IMR-90 (cell line): Measurements from ENCODE around the gene CNTFR. TPM values are rescaled to one million over a fixed set of nuclear protein-coding genes. Genes with fewer than 3 reads are reported as not detected.

ENCODE experiments used
- ATAC-seq: fragments of 200-7000 bp; cut with Tn5 transposase; 2 replicates; pipeline ENCODE4 v1.9.1; 2020; ENCODE audit warnings: low read depth, mild to moderate bottlenecking, moderate library complexity
- BruUV-seq: library from RNA; stranded (reverse); fragments of 400-500 nt; replicated peaks from 2 replicates; lab custom pipeline; 2021; lab: Mats Ljungman, UMichigan
- CTCF ChIA-PET: fragments of 300-600 bp; formaldehyde crosslinking; extraction: SDS; loops from one replicate; lab custom pipeline; 2021; ENCODE audit warnings: antibody characterized with exemption; lab: Yijun Ruan, JAX
- POLR2A ChIA-PET: fragments of 300-600 bp; sonication (Branson Sonifier 250); formaldehyde crosslinking; loops from one replicate; lab custom pipeline; 2022; ENCODE audit warnings: antibody characterized with exemption; ENCODE audit not compliant: unreplicated experiment; lab: Charles Lee
- DNase-seq: peaks from one replicate; pipeline ENCODE4 v3.0.0; 2013
- H2AFZ ChIP-seq: replicated peaks from 2 replicates; pipeline ENCODE3; 2013; ENCODE audit warnings: low read length, mild to moderate bottlenecking; ENCODE audit not compliant: poor library complexity
- H2AK5ac ChIP-seq: 2 replicates; pipeline ENCODE4 v1.6.1; 2013; ENCODE audit warnings: low read depth, low read length, inconsistent platforms
- H2AK9ac ChIP-seq: replicated peaks from 2 replicates; pipeline ENCODE3; 2013; ENCODE audit warnings: mild to moderate bottlenecking, low read depth, low read length, moderate library complexity; ENCODE audit not compliant: poor library complexity
- H2BK120ac ChIP-seq: 2 replicates; pipeline ENCODE4 v1.6.1; 2013; ENCODE audit warnings: low read depth, low read length, inconsistent platforms
- H2BK15ac ChIP-seq: 3 replicates; pipeline ENCODE4 v1.6.1; 2013; ENCODE audit warnings: low read depth, low read length, inconsistent platforms
- H2BK20ac ChIP-seq: 2 replicates; pipeline ENCODE4 v1.6.1; 2013; ENCODE audit warnings: low read depth, mild to moderate bottlenecking, inconsistent platforms, low read length, moderate library complexity
- H2BK5ac ChIP-seq: 2 replicates; pipeline ENCODE4 v1.6.1; 2013; ENCODE audit warnings: mild to moderate bottlenecking, low read depth, low read length, inconsistent platforms; ENCODE audit not compliant: poor library complexity, severe bottlenecking
- H3K14ac ChIP-seq: replicated peaks from 2 replicates; pipeline ENCODE4 v1.6.1; 2013; ENCODE audit warnings: low read depth, low read length, inconsistent platforms
- H3K18ac ChIP-seq: 2 replicates; pipeline ENCODE4 v1.6.1; 2013; ENCODE audit warnings: low read depth, low read length, control low read depth
- H3K23ac ChIP-seq: 2 replicates; pipeline ENCODE4 v1.6.1; 2013; ENCODE audit warnings: low read depth, low read length, inconsistent platforms
- H3K27ac ChIP-seq: 2 replicates; pipeline ENCODE4 v1.5.1; 2013; ENCODE audit warnings: mild to moderate bottlenecking, control low read depth, low read length; ENCODE audit not compliant: insufficient read depth
- H3K27me3 ChIP-seq: 2 replicates; pipeline ENCODE4 v1.6.1; 2013; ENCODE audit warnings: low read length; ENCODE audit not compliant: control insufficient read depth, insufficient read depth
- H3K36me3 ChIP-seq: 2 replicates; pipeline ENCODE4 v1.6.1; 2013; ENCODE audit warnings: low read length, mixed read lengths; ENCODE audit not compliant: control insufficient read depth, insufficient read depth
- H3K4ac ChIP-seq: 2 replicates; pipeline ENCODE4 v1.6.1; 2013; ENCODE audit warnings: low read depth, low read length, inconsistent platforms
- H3K4me1 ChIP-seq: 2 replicates; pipeline ENCODE4 v1.6.1; 2013; ENCODE audit warnings: low read length, mixed read lengths; ENCODE audit not compliant: control insufficient read depth, insufficient read depth
- H3K4me2 ChIP-seq: 2 replicates; pipeline ENCODE4 v1.6.1; 2013; ENCODE audit warnings: low read depth, mild to moderate bottlenecking, control low read depth, low read length, moderate library complexity
- H3K4me3 ChIP-seq: 2 replicates; pipeline ENCODE4 v1.5.1; 2013; ENCODE audit warnings: low read depth, mild to moderate bottlenecking, control low read depth, low read length, moderate library complexity; ENCODE audit not compliant: insufficient read depth
- H3K56ac ChIP-seq: 2 replicates; pipeline ENCODE4 v1.6.1; 2013; ENCODE audit warnings: low read length, inconsistent platforms; ENCODE audit not compliant: insufficient read depth; ENCODE audit errors: extremely low read depth
- H3K79me1 ChIP-seq, 2 experiments: 2 replicates each; pipeline ENCODE4 v1.6.1; 2013; ENCODE audit warnings: low read length in 2 of 2, inconsistent platforms in 1 of 2, low read depth in 1 of 2
- H3K9ac ChIP-seq: 2 replicates; pipeline ENCODE4 v1.6.1; 2013; ENCODE audit warnings: low read depth, low read length, control low read depth
- H3K9me1 ChIP-seq: 2 replicates; pipeline ENCODE4 v1.6.1; 2013; ENCODE audit warnings: low read length, inconsistent platforms; ENCODE audit not compliant: insufficient read depth
- H3K9me3 ChIP-seq: 2 replicates; pipeline ENCODE4 v1.6.1; 2013; ENCODE audit warnings: low read length; ENCODE audit not compliant: control insufficient read depth, insufficient read depth
- H4K20me1 ChIP-seq: 2 replicates; pipeline ENCODE4 v1.6.1; 2013; ENCODE audit warnings: low read length, inconsistent platforms; ENCODE audit not compliant: insufficient read depth
- H4K5ac ChIP-seq: 2 replicates; pipeline ENCODE4 v1.6.1; 2013; ENCODE audit warnings: mild to moderate bottlenecking, low read depth, low read length, control low read depth
- H4K8ac ChIP-seq, 2 experiments: 2 replicates each; pipeline ENCODE4 v1.6.1; 2013; ENCODE audit warnings: low read depth in 2 of 2, low read length in 2 of 2, control low read depth in 1 of 2, inconsistent platforms in 1 of 2
- H4K91ac ChIP-seq: 2 replicates; pipeline ENCODE4 v1.6.1; 2013; ENCODE audit warnings: low read depth, low read length, inconsistent platforms; ENCODE audit not compliant: insufficient read depth
- BHLHE40 ChIP-seq: fragments of 150-350 bp; IDR thresholded peaks from 2 replicates; pipeline ENCODE4 v1.6.1; 2016; ENCODE audit warnings: mild to moderate bottlenecking, low read depth, low read length
- CEBPB ChIP-seq: IDR thresholded peaks from 2 replicates; pipeline ENCODE4 v1.6.1; 2012; ENCODE audit warnings: low read depth, low read length, improper control_type of control experiment
- CHD1 ChIP-seq: IDR thresholded peaks from 2 replicates; pipeline ENCODE4 v1.6.1; 2012; ENCODE audit warnings: low read depth, low read length, improper control_type of control experiment
- ELK1 ChIP-seq: fragments of 150-350 bp; IDR thresholded peaks from 2 replicates; pipeline ENCODE4 v1.6.1; 2016; ENCODE audit warnings: low read depth, mild to moderate bottlenecking, low read length, moderate library complexity, borderline replicate concordance
- FOS ChIP-seq: fragments of 150-350 bp; IDR thresholded peaks from 2 replicates; pipeline ENCODE4 v1.6.1; 2016; ENCODE audit warnings: low read depth, low read length
- MAFK ChIP-seq: IDR thresholded peaks from 2 replicates; pipeline ENCODE4 v1.6.1; 2012; ENCODE audit warnings: low read depth, low read length, improper control_type of control experiment
- MAZ ChIP-seq: IDR thresholded peaks from 2 replicates; pipeline ENCODE4 v1.6.1; 2012; ENCODE audit warnings: low read depth, mild to moderate bottlenecking, low read length, improper control_type of control experiment, moderate library complexity, borderline replicate concordance
- MXI1 ChIP-seq: IDR thresholded peaks from 2 replicates; pipeline ENCODE4 v1.6.1; 2012; ENCODE audit warnings: low read depth, mild to moderate bottlenecking, low read length, moderate library complexity, borderline replicate concordance
- NFE2L2 ChIP-seq: fragments of 150-350 bp; IDR thresholded peaks from 2 replicates; pipeline ENCODE4 v1.6.1; 2016; ENCODE audit warnings: low read depth, mild to moderate bottlenecking, low read length
- POLR2A ChIP-seq: IDR thresholded peaks from 2 replicates; pipeline ENCODE4 v1.6.1; 2012; ENCODE audit warnings: mild to moderate bottlenecking, low read depth, low read length
- RAD21 ChIP-seq: IDR thresholded peaks from 2 replicates; pipeline ENCODE4 v1.6.1; 2012; ENCODE audit warnings: low read length, improper control_type of control experiment
- RCOR1 ChIP-seq: IDR thresholded peaks from 2 replicates; pipeline ENCODE4 v1.6.1; 2012; ENCODE audit warnings: mild to moderate bottlenecking, low read length, improper control_type of control experiment; ENCODE audit not compliant: insufficient replicate concordance
- RFX5 ChIP-seq: IDR thresholded peaks from 2 replicates; pipeline ENCODE4 v1.8.0; 2012; ENCODE audit warnings: low read depth, mild to moderate bottlenecking, low read length, moderate library complexity
- SMC3 ChIP-seq: fragments of 150-350 bp; IDR thresholded peaks from 2 replicates; pipeline ENCODE4 v1.6.1; 2016; ENCODE audit warnings: low read depth, mild to moderate bottlenecking, antibody characterized with exemption, low read length, moderate library complexity
- USF2 ChIP-seq: fragments of 150-350 bp; IDR thresholded peaks from 2 replicates; pipeline ENCODE4 v1.6.1; 2017; ENCODE audit warnings: mild to moderate bottlenecking, antibody characterized with exemption, low read length, low read depth
- dilution Hi-C: fragments of 300-500 bp; cut with HindIII; formaldehyde crosslinking; loops from one replicate; pipeline ENCODE4 v1.14.3; 2018; ENCODE audit warnings: low sequenced_read_pairs; ENCODE audit not compliant: unreplicated experiment
- in situ Hi-C: fragments of 300-500 bp; cut with MboI; formaldehyde crosslinking; loops from 3 replicates; pipeline ENCODE4 v1.14.3; 2019; ENCODE audit warnings: low sequenced_read_pairs, inconsistent platforms, mixed read lengths
- intact Hi-C: fragments of 100-400 bp; cut with micrococcal nuclease; formaldehyde crosslinking; loops from 2 replicates; pipeline ENCODE4 v1.10.0; 2022
- polyA plus RNA-seq, 3 experiments: library from polyadenylated mRNA; depleted of rRNA; stranded (reverse); fragments of >200 nt; gene quantifications; 2 replicates each; pipeline ENCODE4 v1.2.3, GENCODE V29; 2012; ENCODE audit warnings: low replicate concordance in 1 of 3
- total RNA-seq: library from RNA; depleted of rRNA; stranded (reverse); fragments of >200 nt; gene quantifications from 2 replicates; pipeline ENCODE4 v1.2.3, GENCODE V29; 2012
- TF ChIP-seq, protein P1 (sequence below): conservative IDR thresholded peaks from 2 replicates; pipeline ENCODE4 v1.5.1; 2012; ENCODE audit warnings: mild to moderate bottlenecking, low read depth, low read length, improper control_type of control experiment

Gene CNTFR
- total and polyA plus RNA-seq, 2 of the 4 experiments (the other 2 are of a cell fraction), result not detected

DNA sequence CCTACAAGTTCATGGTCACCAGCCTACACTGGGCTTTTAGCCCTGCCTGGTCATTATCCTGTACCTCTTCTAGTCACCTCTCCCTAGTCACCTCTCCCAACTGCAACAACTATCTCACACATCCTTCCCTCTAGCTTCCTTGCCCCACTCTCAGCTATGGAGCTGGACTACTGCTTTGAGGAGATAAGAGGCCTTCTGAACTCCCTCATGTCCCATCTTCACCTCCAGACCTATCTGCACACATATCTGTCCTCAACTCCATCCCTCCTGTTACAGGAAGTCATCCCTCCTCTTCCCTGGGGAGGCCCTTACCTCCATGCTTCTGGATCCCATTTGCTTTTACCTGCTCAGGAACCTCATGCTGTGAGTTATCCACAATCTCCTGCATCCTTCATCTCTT is 16.7 kb upstream of the CNTFR start:
- H4K91ac ChIP-seq, result no peak overlapping the region
- no TSS peak for BruUV-seq
- no peak overlapping the region for H2AK5ac ChIP-seq
- H3K9ac ChIP-seq, result no peak overlapping the region
- H4K5ac ChIP-seq, result no peak overlapping the region
- no peak overlapping the region for H2AK9ac ChIP-seq
- H2BK20ac ChIP-seq, result no peak overlapping the region
- ATAC-seq (no peak), DNase-seq (no peak)
- no peak overlapping the region for H3K4me3 ChIP-seq
- peaks cover 3% of the 10 kb centered on the region; the same call in 1 of the 2 replicates for H3K36me3 ChIP-seq
- no peaks in the 10 kb centered on the region for H3K9me3 ChIP-seq
- no peak for TF ChIP-seq RAD21
- TF ChIP-seq MXI1, result no peak
- TF ChIP-seq RFX5, result no peak
- no peak for TF ChIP-seq FOS
- TF ChIP-seq MAFK, result no peak
- TF ChIP-seq CEBPB, result no peak
- no peak for TF ChIP-seq MAZ
- no peak for TF ChIP-seq BHLHE40
- no peak for TF ChIP-seq NFE2L2
- no peak for TF ChIP-seq CHD1
- TF ChIP-seq RCOR1, result no peak
- TF ChIP-seq ELK1, result no peak
- TF ChIP-seq, protein P1, sequence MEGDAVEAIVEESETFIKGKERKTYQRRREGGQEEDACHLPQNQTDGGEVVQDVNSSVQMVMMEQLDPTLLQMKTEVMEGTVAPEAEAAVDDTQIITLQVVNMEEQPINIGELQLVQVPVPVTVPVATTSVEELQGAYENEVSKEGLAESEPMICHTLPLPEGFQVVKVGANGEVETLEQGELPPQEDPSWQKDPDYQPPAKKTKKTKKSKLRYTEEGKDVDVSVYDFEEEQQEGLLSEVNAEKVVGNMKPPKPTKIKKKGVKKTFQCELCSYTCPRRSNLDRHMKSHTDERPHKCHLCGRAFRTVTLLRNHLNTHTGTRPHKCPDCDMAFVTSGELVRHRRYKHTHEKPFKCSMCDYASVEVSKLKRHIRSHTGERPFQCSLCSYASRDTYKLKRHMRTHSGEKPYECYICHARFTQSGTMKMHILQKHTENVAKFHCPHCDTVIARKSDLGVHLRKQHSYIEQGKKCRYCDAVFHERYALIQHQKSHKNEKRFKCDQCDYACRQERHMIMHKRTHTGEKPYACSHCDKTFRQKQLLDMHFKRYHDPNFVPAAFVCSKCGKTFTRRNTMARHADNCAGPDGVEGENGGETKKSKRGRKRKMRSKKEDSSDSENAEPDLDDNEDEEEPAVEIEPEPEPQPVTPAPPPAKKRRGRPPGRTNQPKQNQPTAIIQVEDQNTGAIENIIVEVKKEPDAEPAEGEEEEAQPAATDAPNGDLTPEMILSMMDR, result no peak
- no peak for TF ChIP-seq USF2
- no peak for TF ChIP-seq POLR2A
- TF ChIP-seq SMC3, result no peak
- H3K18ac ChIP-seq, result no peak overlapping the region
- dilution Hi-C loops, result no loop called here
- no peak overlapping the region for H3K56ac ChIP-seq
- in situ Hi-C loops, result loop anchor here (10.0 kb wide), 1 partner anchor 171 kb away; no protein-coding TSS in a partner anchor
- no peak overlapping the region for H2AFZ ChIP-seq
- no peak overlapping the region for H3K23ac ChIP-seq
- H2BK5ac ChIP-seq, result no peak overlapping the region
- H3K27me3 ChIP-seq, result peaks cover 31% of the 10 kb centered on the region
- no peak overlapping the region for H3K4ac ChIP-seq
- H2BK120ac ChIP-seq, result no peak overlapping the region
- H3K9me1 ChIP-seq, result peaks cover 10% of the 10 kb centered on the region
- no peak overlapping the region for H4K8ac ChIP-seq
- peaks cover 5% of the 10 kb centered on the region; the same call in 1 of the 2 replicates for H4K20me1 ChIP-seq
- peaks cover 3% of the 10 kb centered on the region; the same call in 1 of the 2 replicates for H3K4me1 ChIP-seq
- peaks cover 2 to 9% of the 10 kb centered on the region in 2 experiments; a peak in 3 of 4 replicates for H3K79me1 ChIP-seq
- ChIA-PET CTCF (no interaction called here), POLR2A (no interaction called here)
- intact Hi-C loops, result no loop called here
- H3K4me2 ChIP-seq, result no peak overlapping the region
- no peak overlapping the region for H2BK15ac ChIP-seq
- H3K27ac ChIP-seq, result no peak overlapping the region
- H3K14ac ChIP-seq, result no peak overlapping the region
